Stimulated activated naive B cell treated with anti-CD40 and anti-IgM and Interleukin-4, amounts not matched to agents 10 μg/mL and 1 μg/mL and 100 μg/mL, for 72 hours (primary cell): ENCODE measurements around the gene QKI.
"Not testable (repeated sequence)": the region's sequence is repeated elsewhere in the genome, so short reads cannot be mapped to it uniquely, and the experiment has no call there.

Source experiments
- ATAC-seq, 2 donors: fragments of 150-1000 bp; cut with Tn5 transposase; replicated peaks; 2 replicates each; pipeline ENCODE4 v1.10.0; 2021; ENCODE audit warnings: moderate library complexity in 1 of 2
- DNase-seq: peaks from one replicate; pipeline ENCODE4 v3.0.0; 2021
- H3K27ac Mint-ChIP-seq: one replicate; pipeline ENCODE4 v1.8.0; 2022; ENCODE audit warnings: mild to moderate bottlenecking, mixed read lengths
- H3K27me3 Mint-ChIP-seq, 2 donors: one replicate each; pipeline ENCODE4 v1.8.0; 2022; ENCODE audit warnings: mixed read lengths in 2 of 2
- H3K36me3 Mint-ChIP-seq, 2 donors: one replicate each; pipeline ENCODE4 v1.8.0; 2022; ENCODE audit warnings: mixed read lengths in 2 of 2, mild to moderate bottlenecking in 1 of 2
- H3K4me1 Mint-ChIP-seq, 2 donors: one replicate each; pipeline ENCODE4 v1.8.0; 2022; ENCODE audit warnings: mixed read lengths in 2 of 2, mild to moderate bottlenecking in 1 of 2
- H3K4me3 Mint-ChIP-seq, 2 donors: one replicate each; pipeline ENCODE4 v1.8.0; 2022; ENCODE audit warnings: mild to moderate bottlenecking in 2 of 2, mixed read lengths in 2 of 2, moderate library complexity in 1 of 2
- H3K9me3 Mint-ChIP-seq, 2 donors: one replicate each; pipeline ENCODE4 v1.8.0; 2022; ENCODE audit warnings: mixed read lengths in 2 of 2, mild to moderate bottlenecking in 1 of 2

The QKI gene

DNA sequence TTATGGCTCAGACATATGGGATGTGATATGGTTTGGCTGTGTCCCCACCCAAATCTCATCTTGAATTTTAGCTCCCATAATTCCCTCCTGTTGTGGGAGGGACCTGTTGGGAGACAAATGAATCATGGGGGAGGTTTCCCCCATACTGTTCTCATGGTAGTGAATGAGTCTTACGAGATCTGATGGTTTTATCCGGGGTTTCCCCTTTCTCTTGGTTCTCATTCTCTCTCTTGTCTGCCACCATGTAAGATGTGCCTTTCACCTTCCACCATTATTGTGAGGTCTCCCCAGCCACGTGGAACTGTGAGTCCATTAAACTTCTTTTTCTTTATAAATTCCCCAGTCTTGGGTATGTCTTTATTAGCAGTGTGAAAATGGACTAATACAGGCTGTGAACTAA lies 31.1 kb upstream of the QKI start:
- not testable (repeated sequence) for H3K4me3 Mint-ChIP-seq, H3K27ac Mint-ChIP-seq, DNase-seq, H3K9me3 Mint-ChIP-seq, H3K4me1 Mint-ChIP-seq, ATAC-seq, H3K36me3 Mint-ChIP-seq
- peaks cover 0 to 18% of the 10 kb centered on the region in 2 donors for H3K27me3 Mint-ChIP-seq

DNA sequence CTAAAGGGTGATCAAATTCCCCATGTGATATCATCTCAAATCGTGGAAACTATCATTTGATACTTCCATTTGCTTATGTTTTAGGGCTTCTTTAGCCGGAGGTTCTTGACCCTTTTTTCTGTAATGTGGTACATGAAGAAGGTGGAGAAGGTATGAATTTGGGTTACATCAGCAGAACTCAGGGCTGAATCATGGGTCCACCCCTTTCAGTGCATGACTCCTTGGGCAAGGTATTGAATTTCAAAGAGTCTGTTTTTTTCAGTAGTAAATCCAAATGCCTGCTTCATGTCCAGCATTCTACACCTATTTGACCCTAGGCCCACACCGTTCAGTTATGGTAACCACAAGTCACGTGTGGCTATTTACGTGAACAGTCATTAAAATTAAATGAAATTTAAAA lies 30.6 kb upstream of the QKI start:
- H3K36me3 Mint-ChIP-seq, result no peaks in the 10 kb centered on the region
- H3K4me3 Mint-ChIP-seq, result no peak overlapping the region
- DNase-seq (no peak), ATAC-seq (no peak)
- H3K9me3 Mint-ChIP-seq, result peaks cover 0 to 5% of the 10 kb centered on the region in 2 donors
- H3K4me1 Mint-ChIP-seq, result no peaks in the 10 kb centered on the region
- H3K27me3 Mint-ChIP-seq, result peaks cover 0 to 18% of the 10 kb centered on the region in 2 donors
- H3K27ac Mint-ChIP-seq, result no peak overlapping the region

DNA sequence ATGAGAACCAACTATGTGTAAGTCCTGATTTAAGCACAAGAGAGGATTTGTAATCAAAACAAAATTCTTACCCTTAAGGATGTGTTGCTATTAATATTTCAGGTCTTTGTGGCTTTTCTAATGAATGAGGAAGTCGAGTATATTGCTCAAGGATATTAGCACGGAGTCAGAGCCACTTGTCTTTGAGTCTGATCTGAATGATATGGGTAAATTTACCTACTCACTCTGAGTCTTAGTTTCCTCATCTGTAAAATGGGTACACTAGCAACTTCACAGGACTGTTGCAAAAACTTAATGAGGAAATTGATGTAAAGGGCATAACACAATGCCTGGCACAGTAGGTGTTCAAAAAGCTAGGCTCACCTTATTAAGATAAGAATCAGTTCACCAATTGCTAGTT lies 30.0 kb upstream of the QKI start:
- Mint-ChIP-seq H3K4me1 (no peaks in the 10 kb centered on the region), H3K27ac (no peak overlapping the region), H3K4me3 (no peak overlapping the region), H3K36me3 (no peaks in the 10 kb centered on the region), H3K27me3 (peaks cover 0 to 18% of the 10 kb centered on the region in 2 donors), H3K9me3 (peaks cover 0 to 5% of the 10 kb centered on the region in 2 donors)
- DNase-seq (no peak), ATAC-seq (no peak)

DNA sequence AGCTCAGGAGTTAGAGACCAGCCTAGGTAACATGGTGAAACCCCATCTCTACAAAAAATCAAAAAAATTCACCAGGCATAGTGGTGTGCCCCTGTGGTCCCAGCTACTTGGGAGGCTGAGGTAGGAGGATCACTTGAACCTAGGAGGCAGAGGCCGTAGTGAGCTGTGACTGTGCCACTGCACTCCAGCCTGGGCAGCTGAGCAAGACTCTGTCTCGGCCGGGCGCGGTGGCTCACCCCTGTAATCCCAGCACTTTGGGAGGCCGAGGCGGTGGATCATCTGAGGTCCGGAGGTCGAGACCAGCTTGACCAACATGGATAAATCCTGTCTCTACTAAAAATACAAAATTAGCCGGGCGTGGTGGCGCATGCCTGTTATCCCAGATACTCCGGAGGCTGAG lies 29.0 kb upstream of the QKI start:
- H3K36me3 Mint-ChIP-seq, H3K27me3 Mint-ChIP-seq, H3K4me1 Mint-ChIP-seq, DNase-seq, H3K9me3 Mint-ChIP-seq, H3K27ac Mint-ChIP-seq, ATAC-seq, H3K4me3 Mint-ChIP-seq: not testable (repeated sequence)

DNA sequence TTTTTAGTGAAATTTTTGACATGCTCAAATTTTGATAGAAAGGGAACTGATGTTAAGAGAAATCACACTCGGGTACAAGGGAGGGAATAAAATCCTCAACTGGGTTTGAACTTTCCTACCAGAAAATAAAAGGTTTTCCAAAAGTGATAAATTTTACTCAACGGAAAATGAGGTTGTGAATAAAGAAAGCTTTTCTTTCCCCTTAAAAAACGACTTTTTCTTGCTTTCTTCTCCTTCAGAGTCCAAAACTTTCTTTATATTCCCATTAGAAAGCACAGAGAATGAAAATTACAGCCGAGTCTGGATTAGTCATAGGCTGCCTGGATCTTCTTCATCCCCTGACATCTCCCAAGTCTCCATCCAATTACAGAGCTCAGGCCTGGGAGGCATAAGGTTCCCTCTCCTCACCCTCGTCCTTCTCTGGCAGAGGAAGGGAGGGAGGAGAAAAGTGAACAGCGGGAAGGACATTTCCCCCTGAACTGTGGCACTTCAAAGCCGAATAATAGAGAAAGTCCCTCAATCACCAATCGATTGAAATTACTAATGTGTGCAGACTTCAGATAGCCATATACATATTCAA lies 28.1 kb upstream of the QKI start:
- H3K27me3 Mint-ChIP-seq, result peaks cover 0 to 7% of the 10 kb centered on the region in 2 donors
- peaks cover 0 to 5% of the 10 kb centered on the region in 2 donors for H3K9me3 Mint-ChIP-seq
- DNase-seq (no peak), ATAC-seq (no peak)
- H3K36me3 Mint-ChIP-seq, result no peaks in the 10 kb centered on the region
- H3K4me3 Mint-ChIP-seq, result no peak overlapping the region
- H3K4me1 Mint-ChIP-seq, result no peaks in the 10 kb centered on the region
- no peak overlapping the region for H3K27ac Mint-ChIP-seq

DNA sequence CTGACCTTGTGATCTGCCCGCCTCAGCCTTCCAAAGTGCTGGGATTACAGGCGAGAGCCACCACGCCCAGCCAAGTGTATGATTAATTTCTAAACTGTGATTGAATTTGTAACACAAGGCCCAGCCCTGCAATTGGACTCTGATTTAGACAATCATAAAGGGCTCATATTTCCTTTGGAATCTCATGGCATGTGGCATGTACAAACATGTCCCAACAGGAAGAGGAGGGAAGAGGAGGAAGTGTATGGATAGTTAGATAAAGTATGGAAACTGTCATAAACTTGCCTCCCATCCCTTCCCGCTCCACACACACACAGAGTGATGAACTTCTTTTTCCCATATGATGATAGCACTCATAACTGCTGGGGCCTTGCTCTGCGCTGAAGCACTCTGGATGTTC lies 27.2 kb upstream of the QKI start:
- Mint-ChIP-seq H3K36me3 (no peaks in the 10 kb centered on the region), H3K4me3 (no peak overlapping the region), H3K4me1 (no peaks in the 10 kb centered on the region), H3K27ac (no peak overlapping the region), H3K27me3 (peaks cover 0 to 12% of the 10 kb centered on the region in 2 donors), H3K9me3 (peaks cover 0 to 5% of the 10 kb centered on the region in 2 donors)
- no peak for DNase-seq
- ATAC-seq, result no peak

DNA sequence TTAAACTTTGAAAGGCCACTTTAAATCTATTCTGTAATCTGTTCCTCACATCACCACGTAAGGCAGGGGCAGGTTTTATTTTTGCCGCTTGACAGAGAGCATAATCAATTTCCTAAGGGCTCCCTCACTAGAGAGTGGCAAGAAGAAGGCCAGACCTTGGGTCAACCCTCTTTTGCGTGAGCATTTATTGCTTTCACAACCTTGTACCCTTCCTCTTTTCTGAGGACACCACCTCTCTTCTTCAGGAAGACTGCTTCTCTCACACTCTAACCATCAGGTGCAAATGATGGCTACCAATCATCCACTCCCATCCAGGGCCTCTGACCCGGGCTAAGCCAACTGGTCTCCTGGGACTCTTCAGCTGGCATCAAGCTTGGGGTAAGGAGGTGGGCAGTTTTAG lies 25.2 kb upstream of the QKI start:
- H3K4me1 Mint-ChIP-seq, result no peaks in the 10 kb centered on the region
- H3K9me3 Mint-ChIP-seq, result no peaks in the 10 kb centered on the region
- H3K36me3 Mint-ChIP-seq, result no peaks in the 10 kb centered on the region
- H3K4me3 Mint-ChIP-seq, result no peak overlapping the region
- no peak for DNase-seq
- H3K27me3 Mint-ChIP-seq, result peaks cover 4 to 12% of the 10 kb centered on the region in 2 donors
- ATAC-seq, result no peak
- H3K27ac Mint-ChIP-seq, result no peak overlapping the region

DNA sequence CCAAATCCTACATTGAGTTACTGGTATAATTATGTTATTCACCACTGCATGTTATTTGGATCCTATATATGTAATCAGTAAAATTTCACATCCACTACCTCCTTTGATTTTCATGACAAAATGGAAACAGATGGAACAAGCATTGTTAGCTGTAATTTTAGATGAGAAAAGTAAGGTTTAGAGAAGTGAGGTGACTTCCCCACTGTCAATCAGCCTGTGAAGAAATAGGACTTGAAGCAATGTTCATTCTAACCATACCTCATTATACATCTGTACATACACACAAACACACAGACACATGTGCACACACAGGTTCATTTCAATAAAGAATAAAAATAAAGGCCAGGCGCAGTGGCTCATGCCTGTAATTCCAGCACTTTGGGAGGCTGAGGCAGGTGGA lies 23.7 kb upstream of the QKI start:
- Mint-ChIP-seq H3K4me3 (no peak overlapping the region), H3K36me3 (no peaks in the 10 kb centered on the region)

DNA sequence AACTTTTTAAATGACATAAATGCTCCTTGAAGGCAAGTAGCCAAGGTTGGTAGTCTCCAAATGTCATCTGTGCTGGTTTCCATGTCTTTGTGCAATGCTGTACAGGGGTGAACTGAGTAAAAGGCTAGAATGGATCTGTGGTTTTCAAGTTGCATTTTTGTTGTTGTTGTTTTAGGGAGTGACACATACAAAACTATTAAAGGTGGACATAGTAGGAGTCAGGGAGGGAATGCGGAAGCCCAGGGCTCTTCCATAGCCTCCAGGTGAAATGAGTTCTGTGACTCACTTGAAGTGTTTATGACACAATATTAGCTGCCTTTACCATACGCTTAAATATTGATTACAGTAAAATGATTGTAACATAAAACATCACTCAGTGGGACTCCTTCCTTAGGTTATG lies 22.5 kb upstream of the QKI start:
- Mint-ChIP-seq H3K36me3 (no peaks in the 10 kb centered on the region), H3K27me3 (peaks cover 18 to 21% of the 10 kb centered on the region in 2 donors), H3K27ac (no peak overlapping the region), H3K4me3 (no peak overlapping the region), H3K9me3 (no peaks in the 10 kb centered on the region), H3K4me1 (peaks cover 0 to 5% of the 10 kb centered on the region in 2 donors)
- ATAC-seq (no peak), DNase-seq (no peak)

More for the DNA sequence above, 23.7 kb upstream of the QKI start:
- ATAC-seq, result no peak
- Mint-ChIP-seq H3K9me3 (no peaks in the 10 kb centered on the region), H3K27me3 (peaks cover 10 to 17% of the 10 kb centered on the region in 2 donors), H3K27ac (no peak overlapping the region), H3K4me1 (no peaks in the 10 kb centered on the region)
- no peak for DNase-seq

DNA sequence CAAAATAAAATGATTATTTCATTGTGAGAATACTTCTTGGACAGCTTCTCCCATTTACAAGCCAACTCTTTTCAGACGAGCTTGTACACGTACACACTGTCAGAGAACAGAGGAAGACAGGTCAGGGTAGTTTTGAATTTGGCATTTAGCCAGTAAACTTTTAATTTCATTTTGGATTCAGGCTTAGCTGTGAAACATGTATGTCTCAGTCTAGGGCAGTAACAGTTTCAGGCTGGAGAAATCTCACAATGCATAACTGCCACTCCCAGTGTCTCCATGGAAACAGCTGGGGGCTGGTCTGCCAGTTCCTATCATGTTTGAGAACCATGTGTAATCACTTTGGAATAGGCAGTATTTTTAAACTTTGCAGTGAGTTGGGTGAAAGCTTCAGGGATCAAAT lies 22.0 kb upstream of the QKI start:
- Mint-ChIP-seq H3K4me3 (no peak overlapping the region), H3K27ac (no peak overlapping the region), H3K4me1 (peaks cover 0 to 5% of the 10 kb centered on the region in 2 donors), H3K9me3 (no peaks in the 10 kb centered on the region), H3K27me3 (peaks cover 22 to 27% of the 10 kb centered on the region in 2 donors), H3K36me3 (no peaks in the 10 kb centered on the region)
- no peak for DNase-seq
- no peak for ATAC-seq

DNA sequence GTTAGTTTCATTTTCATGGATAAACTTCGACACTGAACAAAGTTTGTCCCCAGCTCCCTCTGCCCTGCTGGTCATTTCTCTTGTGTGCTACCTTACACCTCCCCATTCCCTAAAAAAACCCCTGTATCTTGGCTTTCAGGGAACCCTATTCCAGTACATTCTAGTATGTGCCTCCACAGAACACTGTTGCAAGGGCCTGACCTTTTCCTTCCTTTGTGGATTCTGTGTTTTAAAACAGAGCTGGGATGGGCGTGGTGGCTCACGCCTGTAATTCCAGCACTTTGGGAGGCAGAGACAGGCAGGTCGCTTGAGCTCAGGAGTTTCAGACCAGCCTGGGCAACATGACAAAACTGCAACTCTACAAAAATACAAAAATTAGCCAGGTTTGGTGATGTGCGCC lies 20.6 kb upstream of the QKI start:
- H3K4me3 Mint-ChIP-seq, result no peak overlapping the region
- H3K27ac Mint-ChIP-seq, result no peak overlapping the region
- H3K4me1 Mint-ChIP-seq, result peaks cover 0 to 5% of the 10 kb centered on the region in 2 donors
- peaks cover 29 to 33% of the 10 kb centered on the region in 2 donors for H3K27me3 Mint-ChIP-seq
- DNase-seq (no peak), ATAC-seq (no peak)
- H3K9me3 Mint-ChIP-seq, result peaks cover 0 to 2% of the 10 kb centered on the region in 2 donors
- no peaks in the 10 kb centered on the region for H3K36me3 Mint-ChIP-seq

DNA sequence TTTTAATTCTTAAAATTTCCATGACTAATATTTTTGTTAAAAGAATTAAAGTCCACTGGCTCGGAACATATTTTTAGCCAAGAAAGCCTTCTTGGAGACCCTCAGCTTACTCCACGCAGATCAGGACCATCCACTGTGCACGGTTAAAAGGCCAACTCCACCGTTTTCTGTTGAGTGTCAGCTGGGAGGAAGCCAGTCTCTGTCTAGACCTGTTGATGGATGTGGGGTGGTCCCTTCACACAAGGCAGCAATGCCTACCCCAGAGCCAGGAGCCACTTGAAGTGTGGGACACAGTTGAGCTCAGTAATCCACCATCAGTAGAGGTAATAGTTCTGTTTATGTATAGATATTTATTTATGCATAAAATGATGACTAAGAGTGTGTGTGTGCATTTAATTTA lies 19.9 kb upstream of the QKI start:
- ATAC-seq (no peak), DNase-seq (no peak)
- no peak overlapping the region for H3K4me3 Mint-ChIP-seq
- peaks cover 29 to 33% of the 10 kb centered on the region in 2 donors for H3K27me3 Mint-ChIP-seq
- peaks cover 3 to 6% of the 10 kb centered on the region in 2 donors for H3K36me3 Mint-ChIP-seq
- H3K27ac Mint-ChIP-seq, result no peak overlapping the region
- H3K9me3 Mint-ChIP-seq, result peaks cover 0 to 5% of the 10 kb centered on the region in 2 donors
- H3K4me1 Mint-ChIP-seq, result peaks cover 0 to 5% of the 10 kb centered on the region in 2 donors

DNA sequence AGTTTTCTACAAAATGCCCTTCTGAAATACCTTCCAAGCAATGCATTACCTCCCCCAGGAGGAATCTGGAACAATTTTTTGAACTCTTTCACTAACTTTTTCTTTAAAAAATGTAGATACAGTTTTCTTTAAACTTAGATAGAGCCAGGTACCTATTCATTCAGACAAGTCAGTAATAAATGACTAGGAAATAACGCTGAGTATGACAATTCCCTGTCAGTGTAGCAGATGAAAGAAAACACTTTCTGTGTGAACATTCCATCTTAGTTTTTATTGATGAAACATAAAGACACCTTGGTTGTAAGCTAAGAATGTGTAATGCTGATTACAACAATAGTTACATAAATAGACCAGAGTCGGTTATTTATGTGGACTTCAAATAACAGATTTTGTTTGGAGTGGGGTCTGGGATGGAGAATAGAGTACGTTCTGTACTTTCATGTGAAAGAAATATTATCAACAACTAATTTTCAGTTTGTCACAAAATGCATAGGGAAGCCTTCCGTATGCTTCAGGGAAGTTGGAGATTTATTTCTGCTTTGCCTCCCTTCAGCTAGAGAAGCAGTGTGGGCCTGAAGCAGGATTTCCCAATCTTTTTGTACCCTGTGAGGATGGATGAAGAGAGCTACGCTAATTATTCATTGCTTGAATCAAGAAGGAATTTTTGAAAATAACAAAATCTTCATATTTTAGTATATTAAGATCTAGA lies 19.2 kb upstream of the QKI start:
- Mint-ChIP-seq H3K27ac (no peak overlapping the region), H3K4me1 (peaks cover 0 to 5% of the 10 kb centered on the region in 2 donors), H3K36me3 (peaks cover 3 to 7% of the 10 kb centered on the region in 2 donors), H3K4me3 (no peak overlapping the region), H3K9me3 (peaks cover 0 to 5% of the 10 kb centered on the region in 2 donors), H3K27me3 (peaks cover 31 to 33% of the 10 kb centered on the region in 2 donors)
- no peak for DNase-seq
- ATAC-seq, result no peak

DNA sequence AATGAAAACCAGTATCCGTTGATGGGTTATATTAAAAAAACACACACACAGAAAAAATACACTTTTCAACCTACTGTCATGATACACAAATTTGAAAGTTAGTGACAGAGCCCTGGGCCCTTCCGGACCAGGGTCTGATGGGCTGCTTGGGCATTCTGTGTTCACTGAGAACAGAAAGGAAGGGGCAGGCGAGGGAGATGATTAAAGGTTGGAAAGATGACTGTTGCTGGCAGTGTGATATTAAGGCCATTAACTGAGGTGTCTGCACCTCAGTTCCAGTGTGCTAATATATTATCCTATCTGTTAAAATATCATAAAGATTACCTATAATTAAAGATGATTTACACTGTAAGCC lies 18.7 kb upstream of the QKI start:
- ATAC-seq, result no peak
- no peak for DNase-seq
- H3K27me3 Mint-ChIP-seq, result peaks cover 32 to 33% of the 10 kb centered on the region in 2 donors
- peaks cover 0 to 5% of the 10 kb centered on the region in 2 donors for H3K4me1 Mint-ChIP-seq
- H3K4me3 Mint-ChIP-seq, result no peak overlapping the region
- H3K27ac Mint-ChIP-seq, result no peak overlapping the region
- peaks cover 3 to 7% of the 10 kb centered on the region in 2 donors for H3K36me3 Mint-ChIP-seq
- H3K9me3 Mint-ChIP-seq, result peaks cover 0 to 5% of the 10 kb centered on the region in 2 donors

DNA sequence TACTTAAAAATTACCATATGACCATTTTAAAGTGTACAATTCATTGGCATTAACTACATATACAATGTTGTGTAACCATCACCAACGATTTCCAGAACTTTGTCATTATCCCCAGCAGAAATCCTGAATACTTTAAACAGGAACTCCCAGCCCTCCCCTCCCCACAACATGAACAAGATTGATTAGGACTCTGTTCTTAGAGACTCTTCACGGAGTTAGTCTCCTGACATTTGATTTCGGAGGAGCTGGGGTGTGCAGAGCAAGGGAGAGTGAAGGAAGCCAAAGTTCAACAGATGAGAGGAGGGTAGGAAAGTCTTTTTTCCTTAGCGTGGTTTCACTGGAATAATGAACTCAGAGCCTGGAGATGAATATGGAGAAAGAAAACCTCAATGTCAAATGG lies 17.2 kb upstream of the QKI start:
- peaks cover 0 to 5% of the 10 kb centered on the region in 2 donors for H3K9me3 Mint-ChIP-seq

More for the DNA sequence above, 17.2 kb upstream of the QKI start:
- no peak overlapping the region for H3K4me3 Mint-ChIP-seq
- ATAC-seq (no peak), DNase-seq (no peak)
- peaks cover 27 to 32% of the 10 kb centered on the region in 2 donors for H3K27me3 Mint-ChIP-seq
- peaks cover 3 to 7% of the 10 kb centered on the region in 2 donors for H3K36me3 Mint-ChIP-seq
- H3K27ac Mint-ChIP-seq, result no peak overlapping the region
- H3K4me1 Mint-ChIP-seq, result peaks cover 0 to 5% of the 10 kb centered on the region in 2 donors
